GM10248 (cell line): Measurements from ENCODE around the gene FEV.

Source experiments
- CTCF ChIA-PET: fragments of 300-600 bp; sonication (Branson Sonifier 250); formaldehyde crosslinking; extraction: SDS; loops from one replicate; lab custom pipeline; 2021; ENCODE audit warnings: antibody characterized with exemption; lab: Yijun Ruan, JAX
- POLR2A ChIA-PET: fragments of 350-650 bp; sonication (Branson Sonifier 250); formaldehyde crosslinking; extraction: SDS; loops from one replicate; lab custom pipeline; 2020; ENCODE audit warnings: antibody characterized with exemption; lab: Yijun Ruan, JAX
- DNase-seq: peaks from one replicate; pipeline ENCODE4 v3.0.0; 2012; ENCODE audit errors: extremely low spot score
- CTCF ChIP-seq: IDR thresholded peaks from 2 replicates; pipeline ENCODE4 v1.5.1; 2012; ENCODE audit warnings: mild to moderate bottlenecking, low read depth; ENCODE audit errors: extremely low read depth, missing control alignments, control extremely low read depth

The FEV gene

DNA sequence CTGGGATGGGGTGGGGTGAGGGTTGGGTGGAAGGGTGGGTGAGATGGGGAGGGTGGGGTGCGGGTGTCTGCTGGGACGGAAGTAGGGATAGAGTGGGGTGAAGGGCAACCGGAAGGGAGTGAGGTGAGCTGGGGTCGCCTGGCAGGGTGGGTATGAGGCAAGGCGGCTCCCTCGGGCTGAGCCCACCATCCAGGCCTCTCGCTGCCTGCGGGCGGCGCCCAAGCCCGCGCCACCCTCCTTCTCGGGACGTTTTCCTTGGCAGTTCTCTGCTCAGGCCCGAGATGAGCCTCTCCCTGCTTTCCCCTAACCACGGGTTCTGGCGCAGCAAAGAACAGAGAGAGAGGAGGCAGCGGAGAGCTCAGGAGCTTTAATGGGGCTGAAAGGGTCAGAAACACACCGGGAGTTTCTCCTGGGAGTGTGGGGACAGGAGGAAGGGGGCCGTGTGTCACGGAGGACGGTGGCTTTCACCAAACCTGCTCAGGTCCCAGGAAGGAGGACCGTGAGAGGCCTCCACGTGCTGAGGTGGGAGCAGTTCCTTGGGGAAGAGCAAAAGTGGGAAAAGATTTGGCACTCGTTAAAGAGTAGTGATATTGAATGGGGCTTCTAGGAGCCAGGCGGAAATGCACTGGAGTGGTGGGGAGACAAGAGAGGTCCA lies 4.1 kb downstream of the FEV start:
- TF ChIP-seq CTCF = no peak
- POLR2A ChIA-PET = no interaction called here

DNA sequence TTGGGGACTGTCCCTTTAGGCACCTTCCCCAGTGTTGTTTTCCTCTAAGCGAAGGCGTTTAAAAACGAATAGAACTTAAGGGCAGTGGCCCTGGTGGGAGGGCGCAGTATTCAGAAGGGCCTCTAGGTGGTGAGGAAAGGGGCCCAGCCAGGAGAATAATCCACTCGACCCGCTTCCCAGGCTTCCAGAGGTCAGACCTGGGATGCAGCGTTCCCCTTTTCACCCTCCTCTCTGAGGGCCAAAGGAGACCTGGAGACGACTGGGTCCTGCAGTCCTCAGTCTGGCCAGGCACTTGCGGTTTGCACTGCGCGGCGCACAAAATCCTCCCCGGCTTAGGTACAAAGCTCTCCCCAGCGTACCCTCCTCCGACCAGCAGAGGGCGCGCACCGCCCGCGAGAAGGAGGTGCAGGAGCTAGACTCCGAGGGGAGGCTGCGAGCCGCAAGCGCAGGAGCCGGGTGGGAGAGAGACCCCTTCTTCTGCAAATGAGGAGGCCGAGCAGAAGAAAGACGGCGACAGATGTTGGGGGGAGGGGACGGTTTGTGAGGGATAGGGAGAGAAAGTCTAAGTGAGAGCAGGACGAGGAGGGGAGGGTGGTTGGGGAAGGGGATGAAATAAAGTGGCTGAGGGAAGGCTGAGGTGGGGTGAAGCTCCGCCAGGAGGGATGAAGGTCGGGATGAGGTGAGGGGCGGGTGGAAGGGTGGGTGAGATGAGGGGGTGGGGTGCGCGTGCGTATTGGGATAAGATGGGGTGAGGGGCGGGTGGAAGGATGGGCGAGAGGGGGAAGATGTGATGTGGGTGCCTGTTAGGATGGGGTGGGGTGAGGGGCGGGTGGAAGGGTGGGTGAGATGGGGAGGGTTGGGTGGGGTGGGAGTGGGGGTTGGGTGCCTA lies 4.9 kb downstream of the FEV start:
- POLR2A ChIA-PET = no interaction called here
- peak; percentile 86 for DNase-seq
- peak; percentile 98 for TF ChIP-seq CTCF
- CTCF ChIA-PET = interaction anchor here (0.6 to 5.8 kb wide), 68 partner anchors 9 to 521 kb away, joined by 3 to 92 read pairs (median 4); partner anchors contain the start of genes CDK5R2, CRYBA2, DNPEP and TUBA4A

More for the DNA sequence above, 4.1 kb downstream of the FEV start:
- CTCF ChIA-PET = interaction anchor here (0.6 to 5.8 kb wide), 64 partner anchors 9 to 520 kb away, joined by 3 to 92 read pairs (median 4); partner anchors contain the start of genes CDK5R2, CRYBA2, DNPEP and TUBA4A
- no peak for DNase-seq

- CTCF ChIA-PET = interaction anchor here (0.8 to 3.8 kb wide), 15 partner anchors 7 to 144 kb away, joined by 3 to 16 read pairs (median 4); partner anchors contain the start of genes CDK5R2 and FEV
- no peak for TF ChIP-seq CTCF
- no peak for DNase-seq
- POLR2A ChIA-PET = no interaction called here
These were observed 9.8 kb downstream of the FEV start for GRCh38 chr2:218975060-218975777.

- CTCF ChIA-PET = interaction anchor here (1.9 kb wide), 1 partner anchor 9 kb away, joined by 11 read pairs; no protein-coding TSS in a partner anchor
- no peak for TF ChIP-seq CTCF
- DNase-seq = no peak
- POLR2A ChIA-PET = no interaction called here
These were observed 14.1 kb downstream of the FEV start for GRCh38 chr2:218970894-218971293.

DNA sequence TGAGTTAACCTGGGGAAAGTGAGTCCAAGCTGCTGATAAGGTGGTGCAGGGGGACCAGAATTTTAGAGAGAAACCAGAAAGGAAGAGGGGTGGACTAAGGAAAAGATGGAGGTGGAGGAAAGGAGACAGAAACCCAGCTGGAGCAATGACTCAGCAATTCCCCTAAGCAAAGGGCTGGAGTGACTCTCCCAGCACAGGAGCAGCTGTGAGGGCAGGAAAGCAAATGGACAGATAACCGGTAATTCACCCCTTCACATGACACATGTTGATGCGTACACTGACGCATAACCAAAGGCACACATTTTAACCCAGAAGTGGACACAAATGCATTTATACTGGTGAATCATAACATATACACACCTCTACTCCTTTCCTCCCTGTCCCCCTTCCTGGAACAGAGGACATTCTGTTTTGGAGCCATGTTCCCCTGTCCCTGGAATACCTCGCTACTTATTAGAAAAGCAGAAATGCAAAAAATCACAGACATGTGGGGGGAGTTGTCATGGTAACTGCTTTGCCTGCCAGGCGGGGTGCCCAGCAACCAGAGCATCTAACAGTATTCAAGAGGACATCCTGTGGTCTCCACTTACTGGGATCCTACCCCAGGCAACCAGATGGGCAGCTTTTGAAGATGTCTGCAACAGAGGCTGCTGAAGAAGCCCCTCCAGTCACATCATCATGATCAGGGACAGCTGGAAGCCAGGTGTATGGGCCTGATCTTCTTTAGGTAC lies 20.8 kb downstream of the FEV start:
- no peak for TF ChIP-seq CTCF
- DNase-seq = no peak
- CTCF ChIA-PET = interaction anchor here (1.3 to 15.3 kb wide), 3 partner anchors 15 to 32 kb away, joined by 3 to 92 read pairs (median 3); no protein-coding TSS in a partner anchor
- POLR2A ChIA-PET = no interaction called here
